Measurements from ENCODE around the gene METTL18. TPM values are rescaled to one million over a fixed set of nuclear protein-coding genes. Genes with fewer than 3 reads are reported as not detected.

Gene METTL18
- total RNA-seq, 2 donors from 2014 or later: 5.7 to 7.5 TPM

GRCh38 chr1:169833179-169833901, 38.6 kb upstream of the METTL18 start:
- intact Hi-C loops (cut with DNase I): no loop called here
- Histone ChIP-seq H3K4me1 (replicated peaks) (no peaks in the 10 kb centered on the region), H3K9me3 (no peaks in the 10 kb centered on the region), H3K36me3 (no peaks in the 10 kb centered on the region), H3K27me3 (replicated peaks; ENCODE audit: insufficient read depth) (no peaks in the 10 kb centered on the region), H3K27ac (no peak overlapping the region), H3K4me3 (no peak overlapping the region)
- DNase-seq (ENCODE audit: low spot score): no peak
- no peak for TF ChIP-seq POLR2A (IDR thresholded peaks at IDR 0.05)
- no peak for TF ChIP-seq POLR2AphosphoS5 (IDR thresholded peaks at IDR 0.05)
- no peak for TF ChIP-seq CTCF (IDR thresholded peaks at IDR 0.05)
- 71% methylated on average over 4 of the region's 4 CpGs for WGBS

DNA sequence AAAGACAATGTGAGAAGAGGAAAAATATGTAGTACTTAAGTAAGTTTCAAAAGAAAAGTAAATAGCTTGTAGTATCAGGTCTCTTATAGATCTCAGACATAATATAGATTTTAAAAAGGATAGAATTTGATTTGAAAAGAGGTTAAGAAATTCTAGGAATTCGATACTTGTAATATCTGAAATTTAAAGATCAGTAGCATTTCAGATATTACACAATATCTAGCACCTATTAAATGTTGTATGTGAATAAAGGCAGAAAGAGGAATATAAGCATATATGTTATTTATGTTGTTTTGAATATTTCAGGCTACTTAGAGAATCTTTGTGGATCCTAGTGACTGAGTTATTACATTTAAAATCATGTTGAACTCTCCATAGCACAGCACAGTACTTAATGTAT, 35.0 kb upstream of the METTL18 start:
- no peak for TF ChIP-seq CTCF (IDR thresholded peaks at IDR 0.05)
- no peak for TF ChIP-seq POLR2A (IDR thresholded peaks at IDR 0.05)
- no peak for TF ChIP-seq POLR2AphosphoS5 (IDR thresholded peaks at IDR 0.05)
- Histone ChIP-seq H3K4me1 (replicated peaks) (no peaks in the 10 kb centered on the region), H3K9me3 (no peaks in the 10 kb centered on the region), H3K4me3 (no peak overlapping the region), H3K27ac (no peak overlapping the region), H3K27me3 (replicated peaks; ENCODE audit: insufficient read depth) (no peaks in the 10 kb centered on the region), H3K36me3 (no peaks in the 10 kb centered on the region)
- WGBS: 98% methylated on average over 1 of the region's 1 CpG
- DNase-seq (ENCODE audit: low spot score): no peak
- intact Hi-C loops (cut with DNase I): no loop called here

DNA sequence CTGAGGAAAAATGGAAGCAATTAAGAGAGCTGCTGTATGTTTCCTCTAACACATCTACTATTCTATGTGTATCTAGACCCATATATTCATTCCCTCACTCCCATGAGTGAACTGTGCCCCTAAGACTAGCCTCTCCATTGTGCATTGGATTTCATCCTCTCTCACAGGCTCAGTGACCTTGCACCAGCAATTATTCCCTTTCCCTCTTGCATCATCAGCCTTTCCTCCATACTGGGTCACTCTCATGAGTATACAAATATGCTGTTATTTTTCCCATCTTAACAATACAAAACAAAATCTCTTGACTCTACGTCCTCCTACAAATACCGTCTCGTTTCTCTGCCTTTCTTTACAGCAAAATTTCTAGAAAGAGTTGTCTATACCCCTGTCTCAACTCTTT, 29.4 kb upstream of the METTL18 start:
- no peak for DNase-seq (ENCODE audit: low spot score)
- Histone ChIP-seq H3K4me3 (no peak overlapping the region), H3K9me3 (no peaks in the 10 kb centered on the region), H3K36me3 (no peaks in the 10 kb centered on the region), H3K27me3 (replicated peaks; ENCODE audit: insufficient read depth) (no peaks in the 10 kb centered on the region), H3K4me1 (replicated peaks) (no peaks in the 10 kb centered on the region), H3K27ac (no peak overlapping the region)
- 98% methylated on average over 3 of the region's 3 CpGs for WGBS
- intact Hi-C loops (cut with DNase I): no loop called here
- no peak for TF ChIP-seq CTCF (IDR thresholded peaks at IDR 0.05)
- TF ChIP-seq POLR2A (IDR thresholded peaks at IDR 0.05): no peak

- intact Hi-C loops (cut with DNase I): no loop called here
- Histone ChIP-seq H3K36me3 (no peaks in the 10 kb centered on the region), H3K4me3 (no peak overlapping the region), H3K27ac (no peak overlapping the region), H3K4me1 (replicated peaks) (no peaks in the 10 kb centered on the region), H3K27me3 (replicated peaks; ENCODE audit: insufficient read depth) (no peaks in the 10 kb centered on the region), H3K9me3 (no peaks in the 10 kb centered on the region)
- no peak for DNase-seq (ENCODE audit: low spot score)
- WGBS: 96% methylated on average over 7 of the region's 7 CpGs
- TF ChIP-seq POLR2AphosphoS5 (IDR thresholded peaks at IDR 0.05) (no peak), POLR2A (IDR thresholded peaks at IDR 0.05) (no peak), CTCF (IDR thresholded peaks at IDR 0.05) (no peak)
These were observed 26.8 kb upstream of the METTL18 start for GRCh38 chr1:169821500-169821899.

DNA sequence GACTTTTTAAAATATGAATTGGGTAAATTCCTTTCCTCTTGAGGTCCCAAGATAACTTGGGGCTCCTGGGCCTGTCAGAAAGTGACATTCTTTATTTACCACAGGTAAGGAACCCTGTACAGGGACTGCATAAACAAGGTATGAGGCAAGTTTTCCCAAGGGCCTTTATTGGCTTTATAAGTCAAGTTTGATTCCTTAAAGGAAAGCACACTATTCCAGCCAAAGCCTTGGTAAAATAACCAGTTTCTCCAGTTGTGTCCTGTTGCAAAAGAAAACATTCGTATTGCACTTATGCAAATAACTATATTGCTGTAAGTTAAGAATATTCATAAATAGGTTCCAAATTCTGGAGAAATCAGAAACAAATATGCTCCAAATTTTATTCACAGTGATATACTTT, 21.9 kb upstream of the METTL18 start:
- H3K4me1 ChIP-seq (replicated peaks): no peaks in the 10 kb centered on the region
- H3K27ac ChIP-seq: peak overlapping the region in 1 of 2 donors; percentile 35
- peak; percentile 17 for DNase-seq (ENCODE audit: low spot score)
- WGBS: 50% methylated on average over 1 of the region's 1 CpG
- H3K9me3 ChIP-seq: no peaks in the 10 kb centered on the region
- no peak overlapping the region for H3K4me3 ChIP-seq
- TF ChIP-seq POLR2A (IDR thresholded peaks at IDR 0.05): no peak
- TF ChIP-seq CTCF (IDR thresholded peaks at IDR 0.05): no peak
- TF ChIP-seq POLR2AphosphoS5 (IDR thresholded peaks at IDR 0.05): peak; percentile 65
- no peaks in the 10 kb centered on the region for H3K36me3 ChIP-seq
- intact Hi-C loops (cut with DNase I): no loop called here
- H3K27me3 ChIP-seq (replicated peaks; ENCODE audit: insufficient read depth): no peaks in the 10 kb centered on the region

Measured in prostate gland (tissue), 2 donors.